ENCODE measurements around the gene TGFBR2.
A peak's percentile ranks its signal among the peaks of the same experiment; 100 is the strongest.

Gene TGFBR2

DNA sequence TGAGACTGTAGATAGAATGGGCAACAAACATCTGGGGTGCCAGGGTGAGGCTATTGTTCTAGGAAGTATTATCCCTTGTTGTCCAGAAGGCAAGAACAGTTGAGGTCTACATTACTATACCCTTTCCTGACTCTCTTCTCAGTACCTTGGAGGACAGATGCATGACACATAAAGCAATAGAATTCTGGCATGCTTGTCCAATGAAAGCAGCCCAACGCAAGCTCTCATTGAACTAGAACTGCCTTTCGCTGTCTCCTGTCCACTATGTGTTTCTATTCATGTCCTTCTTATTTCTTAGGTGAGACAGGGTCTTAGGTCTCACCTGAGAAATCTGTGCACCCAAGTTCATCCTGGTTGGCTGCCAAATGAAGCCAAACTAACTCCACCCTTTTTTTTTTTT lies 68.6 kb downstream of the TGFBR2 start:
- DNase-seq (ENCODE audit: low read depth) = no peak

DNA sequence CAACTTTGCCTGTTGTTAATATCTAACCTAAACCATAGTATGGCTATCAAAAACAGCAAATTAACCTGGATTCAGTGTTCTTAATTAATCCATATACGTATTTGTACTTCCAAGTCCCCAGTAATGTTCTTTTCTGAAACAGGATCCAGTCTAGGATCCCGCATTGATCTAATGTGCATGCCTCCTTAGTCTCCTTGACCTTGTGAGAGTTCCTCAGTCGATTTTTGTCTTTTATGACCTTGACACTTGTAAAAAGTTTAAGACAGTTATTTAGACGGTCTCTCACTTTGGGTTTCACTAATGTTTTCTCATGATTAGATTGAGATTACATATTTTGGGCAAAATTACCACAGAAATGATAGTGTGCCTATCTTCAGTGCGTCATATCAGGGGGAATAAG lies 69.4 kb downstream of the TGFBR2 start:
- no peak for DNase-seq (ENCODE audit: low read depth)

DNA sequence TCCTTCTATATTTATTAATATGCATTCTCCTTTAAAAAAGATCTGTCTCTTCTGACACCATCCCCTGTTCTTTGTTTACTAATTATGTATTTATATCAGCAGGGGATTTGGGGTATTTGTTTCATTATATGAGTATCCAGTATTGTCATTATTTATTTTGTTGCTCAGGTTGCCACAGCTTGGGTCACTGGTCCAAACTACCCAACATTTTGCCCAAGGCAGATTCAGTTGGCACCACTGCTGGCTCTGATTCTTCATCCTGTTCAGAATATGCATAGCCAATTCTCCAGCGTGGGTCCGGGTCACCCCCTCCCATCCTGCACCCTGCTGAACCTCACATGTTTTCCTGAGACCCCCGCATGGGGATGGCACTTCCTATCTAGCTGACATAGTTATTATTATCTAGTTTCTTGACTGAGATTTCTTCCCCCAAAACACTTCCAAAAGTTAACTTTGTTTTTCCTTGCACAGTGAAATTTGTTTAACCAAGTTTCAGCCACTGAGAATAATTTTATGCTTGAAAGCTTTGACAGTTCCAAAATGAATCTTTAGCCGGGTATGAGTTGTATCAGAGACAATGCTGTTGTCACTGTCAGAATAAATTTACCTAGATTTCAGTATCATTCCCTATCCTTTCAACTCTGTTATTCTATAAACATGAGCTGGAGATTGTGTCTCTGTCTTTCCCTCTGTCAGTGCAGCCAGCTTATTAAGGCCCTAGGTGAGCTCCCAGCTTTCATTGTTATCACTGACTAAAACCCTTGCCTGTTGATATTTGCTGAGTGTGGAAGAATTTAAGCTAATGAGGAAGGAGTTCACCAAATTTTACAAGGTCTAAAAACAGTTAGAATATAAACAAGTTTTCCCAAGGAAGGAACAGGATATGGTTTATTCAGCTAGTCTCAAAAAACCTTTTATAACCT lies 70.3 kb downstream of the TGFBR2 start:
- DNase-seq (ENCODE audit: low read depth) = no peak

GRCh38 chr3:30677347-30677685 lies 70.9 kb downstream of the TGFBR2 start:
- no peak for DNase-seq (ENCODE audit: low read depth)

- DNase-seq (ENCODE audit: low read depth) = no peak
Measured at GRCh38 chr3:30679045-30679444, 72.6 kb downstream of the TGFBR2 start.

DNA sequence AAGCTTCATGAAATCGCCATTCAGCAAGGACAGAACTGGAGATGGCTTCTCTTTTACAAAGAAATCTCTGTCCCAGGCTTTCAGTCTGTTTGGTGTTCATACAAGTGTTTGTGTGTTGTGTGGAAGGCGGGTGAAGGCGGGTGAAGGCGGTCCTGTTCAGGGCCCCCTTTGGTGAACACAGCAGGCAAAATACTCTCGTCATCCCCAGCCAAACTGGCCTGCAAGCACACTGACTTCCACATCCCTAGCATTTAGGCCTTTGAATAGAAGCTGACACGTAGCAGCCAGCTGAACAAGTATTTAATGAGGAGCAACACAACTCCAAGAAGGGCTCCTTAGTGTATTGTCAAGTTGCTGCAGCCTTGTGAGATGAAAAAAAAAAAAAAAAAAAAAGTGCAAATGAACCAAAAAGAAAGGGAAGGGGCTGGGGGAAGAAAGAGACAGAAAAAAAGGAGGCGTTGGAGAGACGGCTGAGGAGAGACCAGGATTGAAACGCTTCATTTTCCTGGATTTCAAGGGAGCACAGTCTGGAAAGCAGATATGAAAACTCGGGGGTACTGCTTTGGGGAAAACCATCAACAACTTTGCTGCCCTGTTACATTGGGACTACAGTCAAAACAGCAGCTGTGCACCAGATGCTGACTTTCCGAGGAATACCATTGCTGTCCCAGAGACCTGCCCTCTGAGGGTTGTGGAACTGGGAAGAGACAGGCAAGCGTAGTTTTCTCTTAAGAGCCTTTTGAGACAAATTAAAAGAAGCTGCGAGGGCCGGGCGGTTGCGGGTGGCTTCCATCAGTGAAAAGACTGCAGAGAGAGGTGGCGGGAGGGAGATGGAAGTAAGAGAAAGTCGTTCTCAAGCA lies 74.6 kb downstream of the TGFBR2 start:
- peak; percentile 35 for DNase-seq (ENCODE audit: low read depth)

DNA sequence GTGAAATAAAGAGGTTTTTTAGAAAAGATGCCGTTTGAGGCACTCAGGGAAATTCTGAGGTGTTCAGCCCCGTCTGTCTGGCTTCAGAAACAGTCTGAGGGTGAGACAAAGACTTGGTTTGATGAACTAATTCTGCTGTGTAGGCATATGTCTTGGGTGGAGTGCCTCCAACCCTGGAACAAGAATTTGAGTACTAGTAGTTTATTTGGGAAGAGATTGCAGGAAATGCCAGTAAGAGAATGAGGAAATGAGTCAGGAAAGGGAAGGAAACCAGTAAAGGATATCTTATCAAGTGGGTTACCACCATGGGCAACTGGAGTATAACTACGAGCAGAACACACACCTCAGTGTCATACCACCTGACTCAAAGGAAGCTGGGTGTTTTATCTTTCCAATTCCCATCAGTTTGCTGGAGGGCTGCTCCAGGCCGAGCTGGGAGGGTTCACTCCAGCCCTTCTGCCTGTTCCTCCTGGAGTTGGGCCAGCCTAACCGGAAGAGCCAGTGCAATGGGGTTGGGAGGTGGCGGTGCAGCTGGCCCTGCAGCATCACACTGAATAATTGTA lies 75.3 kb downstream of the TGFBR2 start:
- DNase-seq (ENCODE audit: low read depth) = no peak

DNA sequence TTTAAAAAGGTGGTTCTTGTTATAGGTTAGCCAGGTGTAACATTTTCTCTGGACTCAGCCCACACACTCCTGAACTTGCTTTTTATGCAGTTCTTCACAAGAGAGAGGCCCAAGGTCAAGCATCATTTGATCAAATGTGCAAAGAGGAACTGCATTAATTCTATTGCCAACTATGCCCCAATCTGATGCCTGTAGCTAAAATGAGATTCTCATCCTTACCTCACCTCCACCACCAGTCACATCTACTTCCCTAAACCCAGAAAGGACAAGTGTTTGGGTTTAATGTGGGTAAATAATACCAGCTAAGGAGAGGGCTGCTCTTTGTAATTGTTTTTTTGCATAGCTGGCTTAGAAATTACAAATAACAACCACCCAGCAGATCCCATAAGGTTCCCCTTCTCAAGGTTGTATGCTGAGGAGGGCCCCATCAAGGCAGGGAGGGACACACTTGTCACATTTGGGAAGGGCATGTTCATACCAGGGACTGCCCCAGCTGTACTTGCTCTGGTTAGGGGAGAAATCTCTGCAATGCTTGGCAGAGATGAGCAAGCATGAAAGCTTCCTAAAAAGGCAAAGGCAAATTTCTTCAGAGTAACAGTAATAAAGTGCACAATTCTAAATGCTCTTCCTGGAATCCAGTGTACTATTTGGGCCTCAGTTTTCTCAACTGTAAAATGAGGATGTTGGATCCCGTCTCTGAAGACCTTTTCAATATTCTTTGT lies 76.2 kb downstream of the TGFBR2 start:
- DNase-seq (ENCODE audit: low read depth) = no peak

DNA sequence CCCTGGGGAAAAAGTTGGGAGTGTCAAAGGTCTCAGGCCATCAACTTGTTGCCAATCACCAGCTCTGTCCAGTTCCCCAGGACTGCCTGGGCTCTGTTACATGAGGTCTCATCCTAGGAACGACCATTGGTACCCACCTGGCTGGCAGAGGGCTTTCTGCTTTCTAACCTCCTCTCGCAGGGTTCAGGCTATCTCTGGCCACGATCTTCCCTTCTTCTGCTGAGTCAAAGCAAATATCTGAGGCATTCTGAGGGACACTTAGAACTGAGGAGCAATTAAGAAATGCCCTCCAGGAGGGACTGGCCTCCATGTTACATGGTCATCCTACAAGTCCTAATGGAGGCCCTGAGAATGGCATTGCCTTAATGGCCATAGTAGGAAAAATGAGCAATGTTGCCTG lies 77.4 kb downstream of the TGFBR2 start:
- DNase-seq (ENCODE audit: low read depth) = no peak

DNA sequence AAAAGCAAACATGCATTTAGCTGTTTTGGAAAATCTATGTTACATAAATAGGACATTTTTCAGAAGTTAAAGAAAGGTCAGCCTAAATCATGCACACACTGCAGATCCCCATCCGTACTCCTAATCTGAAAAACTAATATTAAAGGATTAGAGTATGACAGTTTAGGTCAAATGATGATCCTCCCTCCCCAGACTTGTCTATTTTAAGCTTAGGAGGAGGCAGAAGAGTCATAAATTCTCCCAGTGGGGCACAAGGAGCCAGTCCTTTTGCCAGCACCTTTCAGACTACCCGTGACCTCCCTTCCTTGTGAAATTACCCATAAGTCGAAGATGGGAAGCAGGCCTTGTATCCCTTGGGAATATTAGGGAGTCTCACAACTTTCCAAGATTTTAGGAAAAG lies 78.0 kb downstream of the TGFBR2 start:
- no peak for DNase-seq (ENCODE audit: low read depth)

DNA sequence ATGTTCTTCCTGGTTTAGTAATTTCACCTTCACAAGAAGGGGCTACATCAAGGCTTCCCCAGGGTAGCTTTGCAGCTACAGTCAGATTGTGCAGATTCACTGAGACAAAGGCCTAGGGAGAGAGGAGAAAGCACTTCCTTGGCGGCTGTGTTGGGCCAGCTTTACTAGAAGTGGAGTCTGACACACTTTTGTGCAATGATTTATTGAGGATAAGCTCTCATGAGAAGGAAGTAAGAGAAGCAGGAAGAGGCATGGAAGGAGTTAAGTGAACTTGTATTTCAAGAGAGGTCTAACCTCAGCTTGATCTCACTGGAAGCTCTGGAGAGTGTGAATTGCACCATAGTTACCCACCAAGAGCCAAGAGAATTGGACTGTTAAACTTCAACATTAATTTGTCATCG lies 78.9 kb downstream of the TGFBR2 start:
- no peak for DNase-seq (ENCODE audit: low read depth)

DNA sequence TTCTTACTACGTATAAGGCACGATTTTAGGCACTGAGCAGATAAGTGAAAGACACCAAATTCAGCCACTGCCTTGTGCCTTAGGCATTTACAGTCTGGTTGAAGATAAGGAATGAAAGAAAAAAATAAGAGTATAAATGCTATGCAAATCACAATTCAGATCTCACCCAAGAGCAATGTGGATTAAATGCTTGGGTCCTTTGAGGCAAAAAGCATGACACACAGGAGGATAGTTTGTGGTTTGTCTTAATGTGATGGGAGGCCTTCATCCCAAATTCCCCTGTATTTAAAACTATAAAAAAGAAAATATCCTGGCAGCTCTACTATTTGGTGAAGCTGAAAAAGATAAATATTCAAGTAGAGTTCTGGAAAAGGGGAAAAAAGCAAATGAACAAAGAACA lies 79.8 kb downstream of the TGFBR2 start:
- no peak for DNase-seq (ENCODE audit: low read depth)

DNA sequence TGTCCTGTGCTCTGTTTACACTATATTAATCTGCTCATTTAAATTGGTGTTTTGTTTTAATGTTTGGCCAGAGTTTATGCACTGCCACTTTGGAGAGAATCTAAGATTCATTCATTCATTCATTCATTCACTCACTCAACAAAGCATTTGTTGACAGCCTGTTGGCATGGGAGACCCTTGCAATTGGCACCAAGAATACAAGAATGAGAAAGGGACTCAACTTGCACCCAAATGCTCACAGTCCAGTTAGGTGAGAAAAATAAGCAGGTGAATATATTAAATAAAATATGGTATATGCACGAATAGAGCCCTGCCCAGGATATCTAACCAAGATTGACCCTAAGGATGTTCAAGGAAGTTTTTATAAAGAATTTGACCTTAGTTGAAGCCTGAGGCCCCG lies 80.4 kb downstream of the TGFBR2 start:
- DNase-seq (ENCODE audit: low read depth) = no peak

DNA sequence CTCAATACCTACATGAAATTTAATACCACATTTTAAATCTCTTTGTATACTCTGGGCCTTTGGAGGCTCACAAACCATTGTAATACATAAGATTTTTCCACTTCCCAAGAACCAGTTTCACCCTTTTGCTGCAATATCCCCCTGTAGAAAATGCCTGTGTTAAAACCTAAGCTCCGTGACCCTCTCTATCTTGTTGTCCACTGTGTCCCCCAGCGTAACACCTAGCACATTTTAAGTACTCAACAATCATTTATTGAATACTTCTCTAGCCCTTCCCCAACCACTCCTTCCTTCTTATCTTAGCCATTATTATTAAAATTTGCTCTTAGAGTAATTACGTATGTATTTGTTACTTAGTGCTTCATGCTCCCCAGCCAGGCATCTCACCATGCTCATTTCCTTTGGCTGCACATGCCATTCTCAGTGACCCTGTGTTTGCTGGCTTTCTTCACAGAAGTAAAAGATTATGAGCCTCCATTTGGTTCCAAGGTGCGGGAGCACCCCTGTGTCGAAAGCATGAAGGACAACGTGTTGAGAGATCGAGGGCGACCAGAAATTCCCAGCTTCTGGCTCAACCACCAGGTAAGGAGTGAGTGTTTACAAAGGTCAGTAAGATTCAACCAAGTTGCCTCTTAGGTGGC lies 81.6 kb downstream of the TGFBR2 start:
- no peak for DNase-seq (ENCODE audit: low read depth)

- peak; percentile 31 for DNase-seq (ENCODE audit: low read depth)
Measured at GRCh38 chr3:30688776-30689641, 82.6 kb downstream of the TGFBR2 start.

- no peak for DNase-seq (ENCODE audit: low read depth)
Measured at GRCh38 chr3:30690199-30690598, 83.8 kb downstream of the TGFBR2 start.

GRCh38 chr3:30691249-30691880 lies 85.0 kb downstream of the TGFBR2 start:
- no peak for DNase-seq (ENCODE audit: low read depth)

DNA sequence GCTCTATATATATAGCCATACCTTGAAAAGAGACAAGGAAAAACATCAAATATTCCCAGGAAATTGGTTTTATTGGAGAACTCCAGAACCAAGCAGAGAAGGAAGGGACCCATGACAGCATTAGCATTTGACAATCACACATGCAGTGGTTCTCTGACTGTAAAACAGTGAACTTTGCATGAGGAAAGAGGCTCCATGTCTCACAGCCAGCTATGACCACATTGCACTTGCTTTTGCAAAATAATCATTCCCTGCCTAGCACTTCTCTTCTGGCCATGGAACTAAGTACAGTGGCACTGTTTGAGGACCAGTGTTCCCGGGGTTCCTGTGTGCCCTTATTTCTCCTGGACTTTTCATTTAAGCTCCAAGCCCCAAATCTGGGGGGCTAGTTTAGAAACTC lies 85.5 kb downstream of the TGFBR2 start:
- no peak for DNase-seq (ENCODE audit: low read depth)

DNA sequence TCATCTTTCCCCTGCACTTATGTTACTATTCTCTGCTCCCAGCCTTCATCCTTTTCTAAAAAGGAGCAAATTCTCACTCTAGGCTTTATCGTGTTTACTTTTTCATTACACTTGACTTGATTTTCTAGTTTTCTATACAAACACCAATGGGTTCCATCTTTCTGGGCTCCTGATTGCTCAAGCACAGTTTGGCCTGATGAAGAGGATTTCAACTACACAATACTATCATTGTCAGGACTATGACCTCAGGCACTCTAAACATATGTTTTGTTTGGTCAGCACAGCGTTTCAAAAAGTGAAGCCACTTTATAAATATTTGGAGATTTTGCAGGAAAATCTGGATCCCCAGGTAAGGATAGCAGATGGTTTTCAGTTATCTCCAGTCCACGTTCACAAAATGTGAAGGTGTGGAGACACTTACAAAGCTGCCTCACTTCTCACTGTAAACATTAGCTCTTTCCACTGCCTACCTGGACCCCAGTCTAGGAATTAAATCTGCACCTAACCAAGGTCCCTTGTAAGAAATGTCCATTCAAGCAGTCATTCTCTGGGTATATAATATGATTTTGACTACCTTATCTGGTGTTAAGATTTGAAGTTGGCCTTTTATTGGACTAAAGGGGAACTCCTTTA lies 86.2 kb downstream of the TGFBR2 start:
- no peak for DNase-seq (ENCODE audit: low read depth)

Measured in GM04503 (cell line).